Panc1 (cell line): ENCODE data around the gene MX1. TPM values are rescaled to one million over a fixed set of nuclear protein-coding genes. Genes with fewer than 3 reads are reported as not detected.

ENCODE experiments used
- ATAC-seq: fragments of 200-7000 bp; cut with Tn5 transposase; 2 replicates; pipeline ENCODE4 v1.9.1; 2020; ENCODE audit warnings: mild to moderate bottlenecking, moderate library complexity
- BruUV-seq: library from RNA; stranded (reverse); fragments of 400-500 nt; replicated peaks from 2 replicates; lab custom pipeline; 2021; lab: Mats Ljungman, UMichigan
- CTCF ChIA-PET: fragments of 300-600 bp; sonication (Branson Sonifier 250); formaldehyde crosslinking; loops from one replicate; lab custom pipeline; 2022; ENCODE audit warnings: antibody characterized with exemption; lab: Charles Lee
- POLR2A ChIA-PET: fragments of 300-600 bp; sonication (Branson Sonifier 250); formaldehyde crosslinking; loops from one replicate; lab custom pipeline; 2022; ENCODE audit warnings: antibody characterized with exemption; lab: Charles Lee
- DNase-seq: peaks from one replicate; pipeline ENCODE4 v3.0.0-alpha.2; 2010; ENCODE audit warnings: low read depth, low spot score
- H3K27ac ChIP-seq: 2 replicates; pipeline ENCODE4 v1.5.1; 2011; ENCODE audit warnings: mild to moderate bottlenecking, low read length, inconsistent platforms
- H3K27me3 ChIP-seq: fragments of 200-500 bp; sonication (Bioruptor generic); 2 replicates; pipeline ENCODE4 v1.6.0; 2014; ENCODE audit warnings: low read length, inconsistent platforms; ENCODE audit not compliant: control insufficient read depth, insufficient read depth
- H3K36me3 ChIP-seq: fragments of 200-500 bp; sonication (Bioruptor generic); 2 replicates; pipeline ENCODE4 v1.5.1; 2014; ENCODE audit warnings: inconsistent platforms, mild to moderate bottlenecking, low read length, moderate library complexity; ENCODE audit not compliant: control insufficient read depth, insufficient read depth
- H3K4me1 ChIP-seq: 2 replicates; pipeline ENCODE4 v1.5.1; 2011; ENCODE audit warnings: inconsistent platforms, mild to moderate bottlenecking, low read length, moderate library complexity; ENCODE audit not compliant: control insufficient read depth, insufficient read depth
- H3K4me3 ChIP-seq, 2 experiments: 2 replicates each; pipeline ENCODE4 v1.5.1; 2011 to 2012; ENCODE audit warnings: low read depth in 2 of 2, low read length in 2 of 2, mild to moderate bottlenecking in 2 of 2, inconsistent platforms in 1 of 2, moderate library complexity in 1 of 2
- H3K9me3 ChIP-seq: fragments of 200-500 bp; sonication (Bioruptor generic); 2 replicates; pipeline ENCODE4 v1.5.1; 2014; ENCODE audit warnings: low read depth, mild to moderate bottlenecking, inconsistent platforms, low read length, moderate library complexity; ENCODE audit not compliant: control insufficient read depth, insufficient read depth
- POLR2AphosphoS5 ChIP-seq: IDR thresholded peaks from 2 replicates; pipeline ENCODE4 v1.6.1; 2012; ENCODE audit warnings: mild to moderate bottlenecking, low read depth, low read length, moderate library complexity
- SIN3A ChIP-seq: IDR thresholded peaks from 2 replicates; pipeline ENCODE4 v1.6.1; 2012; ENCODE audit warnings: low read depth, mild to moderate bottlenecking, low read length, moderate library complexity, borderline replicate concordance; ENCODE audit not compliant: insufficient read depth
- TCF7L2 ChIP-seq: IDR thresholded peaks from 2 replicates; pipeline ENCODE4 v1.6.1; 2011; ENCODE audit warnings: mild to moderate bottlenecking, low read depth, low read length, inconsistent platforms
- in situ Hi-C: cut with HindIII; loops from 2 replicates; pipeline ENCODE4 v1.10.0; 2016; ENCODE audit warnings: low sequenced_read_pairs, low pct_unique_long_range_greater_than_20kb
- intact Hi-C: fragments of 100-400 bp; cut with micrococcal nuclease; formaldehyde crosslinking; loops from one replicate; pipeline ENCODE4 v1.10.0; 2022; ENCODE audit not compliant: unreplicated experiment
- total RNA-seq: library from RNA; stranded (reverse); gene quantifications from one replicate; pipeline ENCODE4 v1.2.1, GENCODE V29; 2021; ENCODE audit not compliant: unreplicated experiment
- TF ChIP-seq, protein P1 (sequence below), 2 experiments: IDR thresholded peaks; 2 replicates each; pipeline ENCODE4 v1.6.1; 2011 to 2012; ENCODE audit warnings: low read depth in 2 of 2, control low read depth in 1 of 2, low read length in 1 of 2, mild to moderate bottlenecking in 1 of 2, moderate library complexity in 1 of 2; ENCODE audit not compliant: insufficient read depth in 1 of 2
- TF ChIP-seq, protein P2 (sequence below): fragments of 450-650 bp; IDR thresholded peaks from 2 replicates; pipeline ENCODE4 v1.5.1; 2017; ENCODE audit warnings: mild to moderate bottlenecking

MX1 gene
- total RNA-seq, 1 experiment from 2014 or later = 7.8 TPM

DNA sequence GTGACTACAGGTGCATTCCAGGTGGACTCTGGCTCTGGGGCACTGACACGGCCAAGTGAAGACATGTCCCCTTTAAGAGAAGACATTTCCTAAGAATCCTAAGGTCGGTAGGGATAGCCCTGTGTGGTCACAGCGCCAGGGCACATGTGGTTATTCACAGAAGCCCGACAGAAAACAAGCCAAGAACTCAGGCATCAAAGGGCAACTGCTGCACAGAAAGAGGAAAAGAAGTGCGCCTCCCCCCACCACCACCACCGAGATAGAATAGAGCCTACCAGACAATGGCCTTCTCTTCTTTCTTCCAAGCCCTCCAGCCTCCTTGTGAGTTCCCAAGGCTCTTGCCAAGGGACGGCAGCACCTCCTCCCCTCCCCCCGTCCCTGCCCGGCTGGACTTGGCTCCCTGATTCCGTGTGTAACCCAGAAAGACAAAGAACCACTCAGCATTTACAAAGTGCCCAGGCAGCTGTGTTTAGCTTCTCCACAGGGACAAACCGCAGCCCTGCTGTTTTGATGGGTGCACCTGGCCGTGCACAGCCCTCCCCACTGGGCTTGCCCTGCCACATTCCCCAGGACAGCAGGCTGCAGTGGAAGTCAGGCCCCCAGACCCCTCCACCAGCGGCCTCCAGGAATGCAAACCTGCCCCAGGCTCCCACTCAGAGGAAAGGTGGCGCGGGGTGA, 51.7 kb downstream of the MX1 start:
- in situ Hi-C loops = no loop called here
- H3K27ac ChIP-seq = peak overlapping the region; percentile 48
- TF ChIP-seq SIN3A = no peak
- TF ChIP-seq, protein P1, sequence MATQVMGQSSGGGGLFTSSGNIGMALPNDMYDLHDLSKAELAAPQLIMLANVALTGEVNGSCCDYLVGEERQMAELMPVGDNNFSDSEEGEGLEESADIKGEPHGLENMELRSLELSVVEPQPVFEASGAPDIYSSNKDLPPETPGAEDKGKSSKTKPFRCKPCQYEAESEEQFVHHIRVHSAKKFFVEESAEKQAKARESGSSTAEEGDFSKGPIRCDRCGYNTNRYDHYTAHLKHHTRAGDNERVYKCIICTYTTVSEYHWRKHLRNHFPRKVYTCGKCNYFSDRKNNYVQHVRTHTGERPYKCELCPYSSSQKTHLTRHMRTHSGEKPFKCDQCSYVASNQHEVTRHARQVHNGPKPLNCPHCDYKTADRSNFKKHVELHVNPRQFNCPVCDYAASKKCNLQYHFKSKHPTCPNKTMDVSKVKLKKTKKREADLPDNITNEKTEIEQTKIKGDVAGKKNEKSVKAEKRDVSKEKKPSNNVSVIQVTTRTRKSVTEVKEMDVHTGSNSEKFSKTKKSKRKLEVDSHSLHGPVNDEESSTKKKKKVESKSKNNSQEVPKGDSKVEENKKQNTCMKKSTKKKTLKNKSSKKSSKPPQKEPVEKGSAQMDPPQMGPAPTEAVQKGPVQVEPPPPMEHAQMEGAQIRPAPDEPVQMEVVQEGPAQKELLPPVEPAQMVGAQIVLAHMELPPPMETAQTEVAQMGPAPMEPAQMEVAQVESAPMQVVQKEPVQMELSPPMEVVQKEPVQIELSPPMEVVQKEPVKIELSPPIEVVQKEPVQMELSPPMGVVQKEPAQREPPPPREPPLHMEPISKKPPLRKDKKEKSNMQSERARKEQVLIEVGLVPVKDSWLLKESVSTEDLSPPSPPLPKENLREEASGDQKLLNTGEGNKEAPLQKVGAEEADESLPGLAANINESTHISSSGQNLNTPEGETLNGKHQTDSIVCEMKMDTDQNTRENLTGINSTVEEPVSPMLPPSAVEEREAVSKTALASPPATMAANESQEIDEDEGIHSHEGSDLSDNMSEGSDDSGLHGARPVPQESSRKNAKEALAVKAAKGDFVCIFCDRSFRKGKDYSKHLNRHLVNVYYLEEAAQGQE (IDR thresholded peaks at IDR 0.05; ENCODE audit: insufficient read depth in 1 of 2, low read depth in 2 of 2, low read length in 1 of 2) = no peak
- TF ChIP-seq, protein P2, sequence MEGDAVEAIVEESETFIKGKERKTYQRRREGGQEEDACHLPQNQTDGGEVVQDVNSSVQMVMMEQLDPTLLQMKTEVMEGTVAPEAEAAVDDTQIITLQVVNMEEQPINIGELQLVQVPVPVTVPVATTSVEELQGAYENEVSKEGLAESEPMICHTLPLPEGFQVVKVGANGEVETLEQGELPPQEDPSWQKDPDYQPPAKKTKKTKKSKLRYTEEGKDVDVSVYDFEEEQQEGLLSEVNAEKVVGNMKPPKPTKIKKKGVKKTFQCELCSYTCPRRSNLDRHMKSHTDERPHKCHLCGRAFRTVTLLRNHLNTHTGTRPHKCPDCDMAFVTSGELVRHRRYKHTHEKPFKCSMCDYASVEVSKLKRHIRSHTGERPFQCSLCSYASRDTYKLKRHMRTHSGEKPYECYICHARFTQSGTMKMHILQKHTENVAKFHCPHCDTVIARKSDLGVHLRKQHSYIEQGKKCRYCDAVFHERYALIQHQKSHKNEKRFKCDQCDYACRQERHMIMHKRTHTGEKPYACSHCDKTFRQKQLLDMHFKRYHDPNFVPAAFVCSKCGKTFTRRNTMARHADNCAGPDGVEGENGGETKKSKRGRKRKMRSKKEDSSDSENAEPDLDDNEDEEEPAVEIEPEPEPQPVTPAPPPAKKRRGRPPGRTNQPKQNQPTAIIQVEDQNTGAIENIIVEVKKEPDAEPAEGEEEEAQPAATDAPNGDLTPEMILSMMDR = no peak
- TF ChIP-seq TCF7L2 = 0 out of 2 replicates have a peak, but pooled peaks have one; percentile 30
- no peak for TF ChIP-seq POLR2AphosphoS5
- no TSS peak for BruUV-seq
- H3K4me3 ChIP-seq = no peak overlapping the region
- ChIA-PET CTCF (no interaction called here), POLR2A (no interaction called here)
- H3K36me3 ChIP-seq = peaks cover 2% of the 10 kb centered on the region
- no peaks in the 10 kb centered on the region for H3K27me3 ChIP-seq
- DNase-seq = no peak
- H3K9me3 ChIP-seq = no peaks in the 10 kb centered on the region
- peaks cover 17% of the 10 kb centered on the region for H3K4me1 ChIP-seq
- intact Hi-C loops = no loop called here
- ATAC-seq = peak; percentile 45

DNA sequence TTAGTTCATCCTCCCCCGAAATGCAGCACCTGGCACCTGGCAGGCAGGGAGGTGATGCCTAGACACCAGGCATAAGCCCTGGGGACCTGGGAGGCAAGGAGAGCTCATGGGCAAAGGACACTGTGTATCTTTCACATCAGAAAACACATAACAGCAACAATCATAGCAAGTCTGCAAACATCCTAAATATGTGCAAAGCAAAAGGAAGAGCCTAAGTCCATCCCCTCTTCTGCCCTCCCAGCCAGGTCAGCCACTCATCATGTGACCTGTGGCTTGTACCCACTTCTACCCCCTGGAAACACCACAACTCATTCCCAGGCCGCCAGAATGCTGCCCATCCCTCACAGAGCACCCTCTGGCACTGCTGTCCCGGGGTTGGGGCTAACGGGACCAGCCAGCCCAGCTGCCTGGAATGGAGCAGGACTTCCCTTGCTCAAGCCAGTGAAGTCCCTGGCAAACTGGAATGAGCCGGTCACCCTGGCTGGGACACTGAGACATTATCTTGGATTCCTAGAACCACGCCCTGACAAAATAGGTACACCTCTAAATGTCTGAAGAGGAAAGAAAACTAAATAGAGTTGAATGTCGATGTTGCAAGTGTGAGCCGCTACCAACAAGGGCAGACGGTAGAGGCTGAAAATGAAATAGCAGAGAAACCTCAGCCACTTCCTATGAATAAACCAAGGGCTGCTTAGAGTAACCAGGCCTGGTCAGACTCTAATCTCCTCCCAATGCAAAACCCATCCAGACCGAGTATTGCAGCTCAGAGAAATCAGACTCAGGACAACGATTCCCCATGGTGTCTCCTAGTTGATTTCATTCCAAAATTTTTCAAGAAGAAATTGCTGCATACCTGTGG, 52.5 kb downstream of the MX1 start:
- TF ChIP-seq, protein P1 (IDR thresholded peaks at IDR 0.05; ENCODE audit: insufficient read depth in 1 of 2, low read depth in 2 of 2, low read length in 1 of 2) = no peak
- TF ChIP-seq, protein P2 = no peak
- no peak for TF ChIP-seq TCF7L2
- TF ChIP-seq POLR2AphosphoS5 = no peak
- no peak for TF ChIP-seq SIN3A
- Histone ChIP-seq H3K27me3 (no peaks in the 10 kb centered on the region), H3K36me3 (peaks cover 2% of the 10 kb centered on the region), H3K4me3 (no peak overlapping the region), H3K9me3 (no peaks in the 10 kb centered on the region), H3K4me1 (peaks cover 17% of the 10 kb centered on the region), H3K27ac (peak overlapping the region; percentile 39; the same call in 1 of the 2 replicates)
- DNase-seq (no peak), ATAC-seq (no peak)
- CTCF ChIA-PET = no interaction called here
- BruUV-seq = no TSS peak
- in situ Hi-C loops = no loop called here
- intact Hi-C loops = no loop called here
- POLR2A ChIA-PET = no interaction called here
